MM.1S (cell line): Measurements from ENCODE around the gene AP1G2.

Experiments used
- CTCF ChIP-seq: fragments of 300-600 bp; sonication (generic); IDR thresholded peaks from 2 replicates; pipeline ENCODE4 v1.5.1; 2016; ENCODE audit warnings: antibody characterized with exemption, low read length, mixed read lengths
- EZH2 ChIP-seq: fragments of 300-600 bp; sonication (generic); optimal IDR thresholded peaks from 2 replicates; pipeline ENCODE3; 2017; ENCODE audit warnings: low read depth, mild to moderate bottlenecking, antibody characterized with exemption, low read length, mixed read lengths

- TF ChIP-seq EZH2 = no peak
- no peak for TF ChIP-seq CTCF
These were observed 22.0 kb upstream of the AP1G2 start for GRCh38 chr14:23589606-23590005.
